Measurements from ENCODE around the gene PHRF1.

The PHRF1 gene

DNA sequence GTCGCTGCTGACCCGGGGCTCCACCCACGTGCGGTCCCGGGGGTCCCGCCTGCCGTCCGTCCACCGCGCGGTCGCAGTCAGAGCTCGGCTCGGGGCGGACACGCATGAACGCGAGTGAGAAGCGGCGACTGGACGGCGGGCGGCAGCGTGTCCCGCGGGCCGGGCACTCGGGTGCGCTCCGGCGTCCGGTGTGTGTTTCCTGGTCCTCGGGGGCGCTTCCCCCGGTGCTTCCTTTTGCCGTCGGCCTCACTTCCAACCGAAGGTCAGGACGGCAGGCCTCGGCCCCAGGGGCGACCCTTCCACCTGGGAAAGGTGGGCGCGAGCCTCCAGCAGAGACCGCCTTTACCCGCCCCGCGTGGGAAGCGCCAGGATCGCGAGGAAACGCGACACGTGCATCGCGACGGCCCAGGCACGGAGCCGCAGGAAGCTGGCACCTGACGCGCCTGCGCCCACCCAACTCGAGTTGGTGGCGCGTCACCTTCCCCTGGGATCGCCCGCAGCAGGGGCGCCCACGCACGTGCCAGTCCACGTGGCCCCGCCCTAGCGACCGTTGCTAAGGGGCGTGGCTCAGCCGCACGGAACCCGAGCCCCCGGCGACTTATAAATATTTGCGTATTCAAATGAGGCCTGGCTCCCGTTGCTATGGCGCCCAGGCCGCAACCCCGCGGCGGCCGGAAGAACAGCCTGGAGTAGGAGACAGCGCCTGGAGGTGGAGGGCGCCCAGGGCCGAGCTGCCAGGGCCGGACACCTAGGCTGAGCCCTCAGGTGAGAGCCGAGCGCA, 39.2 kb upstream of the PHRF1 start, which contains the start of gene LRRC56:
TSS of gene LRRC56 (plus strand) at position 687 of the 781 bp plus-strand sequence. CDS start 3,158 bp downstream, outside the sequence.
- FAIRE-seq (peak; percentile 95), DNase-seq (ENCODE audit: extremely low spot score, insufficient read length, low read depth) (peak; percentile 96)

GRCh38 chr11:537622-538430, 38.4 kb upstream of the PHRF1 start:
- no peak for FAIRE-seq
- no peak for DNase-seq (ENCODE audit: extremely low spot score, insufficient read length, low read depth)

- no peak for DNase-seq (ENCODE audit: extremely low spot score, insufficient read length, low read depth)
- FAIRE-seq: no peak
Observed at GRCh38 chr11:538431-539051, 37.7 kb upstream of the PHRF1 start.

DNA sequence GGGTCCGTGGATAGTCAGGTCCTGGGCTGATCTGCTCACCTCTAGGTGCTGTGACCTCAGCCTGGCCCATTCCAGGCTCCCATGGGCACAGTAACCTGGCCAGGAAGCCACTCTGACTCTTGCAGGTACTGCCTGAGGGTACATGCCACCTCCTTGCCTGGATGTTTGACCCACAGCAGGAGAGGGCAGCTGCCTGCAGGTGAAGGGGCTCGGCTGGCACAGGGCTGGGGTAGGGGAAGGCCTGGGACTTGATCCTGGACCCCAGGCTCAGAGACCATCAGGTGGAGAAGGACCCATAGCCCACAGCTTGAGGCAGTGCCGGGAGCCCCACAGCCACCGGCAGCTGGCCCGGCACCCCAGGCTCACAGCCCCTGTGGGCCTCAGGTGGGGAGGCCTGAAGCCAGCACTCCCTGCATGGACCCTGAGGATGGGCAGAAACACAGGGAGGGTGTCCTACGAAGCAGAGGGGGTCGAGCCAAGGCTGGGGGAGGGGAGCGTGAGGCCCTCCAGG, 36.2 kb upstream of the PHRF1 start:
- DNase-seq (ENCODE audit: extremely low spot score, insufficient read length, low read depth) (no peak), FAIRE-seq (no peak)

DNA sequence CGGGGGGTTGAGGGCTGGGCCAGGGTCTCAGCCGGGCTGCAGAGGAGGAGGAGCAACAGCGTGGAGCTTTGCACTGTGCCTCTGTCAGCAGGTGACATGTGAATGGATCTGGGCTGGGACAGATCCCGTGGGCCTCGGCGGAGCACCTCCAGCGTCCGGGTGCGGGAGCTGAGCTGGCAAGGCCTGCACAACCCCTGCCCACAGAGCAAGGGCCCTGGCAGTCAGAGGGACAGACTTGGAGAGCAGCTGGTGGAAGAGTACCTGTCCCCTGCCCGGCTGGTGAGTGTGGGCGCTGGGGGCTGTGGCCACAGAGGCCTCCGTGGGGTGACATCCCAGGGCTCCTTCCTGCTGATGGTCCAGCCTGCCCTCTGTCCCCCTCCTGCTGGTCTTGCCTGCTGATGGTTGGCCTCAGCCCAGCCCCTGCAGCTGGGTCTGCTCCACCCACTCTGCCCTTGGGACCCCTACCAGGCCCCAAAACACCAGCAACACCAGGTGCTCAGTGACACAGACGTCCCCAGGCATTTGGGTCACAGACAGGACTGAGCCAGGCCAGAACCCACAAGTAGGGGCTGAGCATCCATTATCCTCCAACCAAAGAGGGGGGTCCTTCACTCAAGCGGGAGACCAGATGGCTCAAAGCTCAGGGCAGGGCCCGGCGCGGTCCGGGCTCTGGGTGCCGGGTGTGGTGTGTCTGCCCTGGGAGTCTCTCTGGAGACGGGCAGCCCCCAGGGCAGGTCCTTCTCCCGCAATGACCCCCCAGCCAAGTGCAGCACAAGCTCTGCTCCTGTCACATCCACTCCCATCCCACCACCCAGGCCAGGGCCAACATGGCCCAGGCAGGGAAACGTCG, 35.5 kb upstream of the PHRF1 start:
- FAIRE-seq (no peak), DNase-seq (ENCODE audit: extremely low spot score, insufficient read length, low read depth) (no peak)

GRCh38 chr11:541433-541885, 34.8 kb upstream of the PHRF1 start:
- DNase-seq (ENCODE audit: extremely low spot score, insufficient read length, low read depth) (no peak), FAIRE-seq (no peak)

- DNase-seq (ENCODE audit: extremely low spot score, insufficient read length, low read depth) (no peak), FAIRE-seq (no peak)
Observed at GRCh38 chr11:544817-545166, 31.5 kb upstream of the PHRF1 start.

GRCh38 chr11:545171-545570, 31.1 kb upstream of the PHRF1 start:
- FAIRE-seq (no peak), DNase-seq (ENCODE audit: extremely low spot score, insufficient read length, low read depth) (no peak)

GRCh38 chr11:548700-549603, 27.3 kb upstream of the PHRF1 start:
- DNase-seq (ENCODE audit: extremely low spot score, insufficient read length, low read depth): no peak
- FAIRE-seq: no peak

GRCh38 chr11:550021-550745, 26.1 kb upstream of the PHRF1 start:
- DNase-seq (ENCODE audit: extremely low spot score, insufficient read length, low read depth) (no peak), FAIRE-seq (no peak)

DNA sequence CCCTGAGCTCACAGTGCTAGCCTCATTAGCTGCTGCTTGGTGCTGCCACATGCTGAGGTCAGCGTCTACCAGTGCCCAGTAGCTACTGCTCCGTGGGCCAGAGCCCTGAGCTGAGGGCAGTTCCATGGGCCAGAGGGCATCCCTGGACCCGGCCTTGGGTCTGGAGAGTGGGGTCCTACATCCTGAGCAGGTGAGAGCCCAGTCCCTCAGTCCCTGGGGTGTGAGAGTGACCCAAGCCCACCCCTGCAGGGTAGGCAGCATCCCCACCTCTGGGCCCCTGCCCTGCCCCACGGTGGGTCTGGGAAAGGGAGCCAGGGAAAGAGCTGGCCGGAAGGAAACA, 25.6 kb upstream of the PHRF1 start:
- DNase-seq (ENCODE audit: extremely low spot score, insufficient read length, low read depth) (no peak), FAIRE-seq (no peak)

- FAIRE-seq: no peak
- DNase-seq (ENCODE audit: extremely low spot score, insufficient read length, low read depth): no peak
Observed at GRCh38 chr11:551131-551530, 25.1 kb upstream of the PHRF1 start.

DNA sequence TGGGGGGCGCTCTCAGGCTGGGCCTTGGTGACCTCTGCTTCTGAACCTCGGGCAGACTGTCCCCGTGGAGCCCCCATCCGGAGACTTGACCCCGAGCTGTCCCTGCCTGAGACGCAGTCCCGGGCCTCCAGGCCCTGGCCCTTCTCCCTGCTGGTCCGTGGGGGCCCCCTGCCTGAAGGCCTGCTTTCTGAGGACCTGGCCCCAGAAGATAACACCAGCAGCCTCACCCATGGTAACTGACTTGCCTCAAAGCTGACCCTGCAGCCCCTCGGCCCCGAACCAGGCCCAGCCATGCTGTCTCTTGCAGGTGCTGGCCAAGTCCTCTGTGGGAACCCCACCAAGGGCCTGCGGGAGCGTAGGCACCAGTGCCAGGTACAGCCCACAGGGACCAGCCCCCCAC, 24.7 kb upstream of the PHRF1 start:
- DNase-seq (ENCODE audit: extremely low spot score, insufficient read length, low read depth) (no peak), FAIRE-seq (no peak)

- DNase-seq (ENCODE audit: extremely low spot score, insufficient read length, low read depth): no peak
- no peak for FAIRE-seq
Observed at GRCh38 chr11:553083-553987, 22.9 kb upstream of the PHRF1 start.

DNA sequence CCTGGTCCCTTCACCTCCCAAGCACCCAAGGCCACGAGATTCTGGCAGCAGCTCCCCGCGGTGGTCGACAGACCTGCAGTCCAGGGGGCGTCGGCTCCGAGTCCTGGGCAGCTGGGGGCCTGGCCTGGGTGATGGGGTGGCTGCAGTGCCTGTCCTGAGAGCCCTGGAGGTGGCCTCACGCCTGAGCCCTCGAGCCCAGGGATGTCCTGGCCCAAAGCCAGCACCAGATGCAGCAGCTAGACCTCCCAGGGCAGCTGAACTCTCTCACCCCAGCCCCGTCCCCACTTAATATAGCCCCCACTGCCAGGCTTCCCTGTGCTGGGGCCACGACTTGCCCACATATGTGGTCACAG, 22.3 kb upstream of the PHRF1 start:
- no peak for DNase-seq (ENCODE audit: extremely low spot score, insufficient read length, low read depth)
- FAIRE-seq: no peak

- peak; percentile 49 for FAIRE-seq
- peak; percentile 68 for DNase-seq (ENCODE audit: extremely low spot score, insufficient read length, low read depth)
Observed at GRCh38 chr11:554428-555226, 21.6 kb upstream of the PHRF1 start.

Data from GM18507 (cell line).